DOHH2 (cell line): Measurements from ENCODE around the gene APH1B.

Experiments
- CTCF ChIP-seq: fragments of 200-600 bp; sonication (generic); IDR thresholded peaks from one replicate; pipeline ENCODE4 v1.5.1; 2014; ENCODE audit warnings: antibody characterized with exemption, mild to moderate bottlenecking, low read depth, low read length; ENCODE audit not compliant: poor library complexity, severe bottlenecking
- EZH2phosphoT487 ChIP-seq: fragments of 200-600 bp; sonication (generic); IDR thresholded peaks from 2 replicates; pipeline ENCODE4 v1.6.1; 2017; ENCODE audit warnings: borderline replicate concordance, mild to moderate bottlenecking, antibody characterized with exemption, low read length, moderate library complexity, mixed read lengths

GRCh38 chr15:63354821-63355650 is 77.6 kb downstream of the APH1B start:
- TF ChIP-seq CTCF (no peak), EZH2phosphoT487 (no peak)
